NCI-H1105 (cell line): ENCODE data around the gene ZP3.
"Not testable (repeated sequence)": the region's sequence is repeated elsewhere in the genome, so short reads cannot be mapped to it uniquely, and the experiment has no call there.

ENCODE experiments used
- DNase-seq: peaks from one replicate; lab custom pipeline; 2025; lab: John Stamatoyannopoulos, UW

Gene ZP3

DNA sequence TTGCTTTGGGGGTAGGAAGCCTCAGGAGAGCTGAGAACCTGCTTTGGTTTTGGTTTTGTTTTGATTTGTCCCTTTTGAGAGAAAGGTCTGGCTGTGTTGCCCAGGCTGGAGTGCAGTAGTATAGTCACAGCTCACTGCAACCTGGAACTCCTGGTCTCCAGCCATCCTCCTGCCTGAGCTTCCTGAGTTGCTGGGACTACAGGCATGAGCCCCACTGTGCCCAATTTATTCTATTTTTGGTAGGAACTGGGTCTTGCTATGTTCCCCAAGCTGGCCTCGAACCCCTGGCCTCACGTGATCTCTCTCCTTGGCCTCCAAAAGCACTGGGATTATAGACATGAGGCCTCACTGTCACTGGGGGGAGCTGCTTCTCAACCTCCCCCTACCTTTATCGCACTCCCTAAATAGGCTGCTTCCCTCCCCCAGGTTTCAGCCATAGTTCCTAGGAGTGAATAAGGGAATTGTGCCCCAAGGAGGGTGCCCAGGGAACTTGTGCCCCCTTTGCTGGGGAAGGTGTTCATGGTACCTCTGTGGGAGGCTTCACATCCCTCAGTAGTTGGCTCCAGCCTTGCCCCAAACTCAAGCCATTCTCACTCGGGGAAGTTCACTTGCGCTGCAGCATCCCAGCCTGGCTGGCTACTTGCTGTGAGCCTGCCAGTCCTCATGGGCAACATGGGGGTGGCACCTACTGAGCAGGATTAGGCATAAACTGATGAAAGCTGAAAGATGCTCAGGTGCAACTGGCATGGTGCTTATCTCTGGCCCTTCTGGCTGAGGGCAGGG lies 18.1 kb downstream of the ZP3 start:
- DNase-seq: not testable (repeated sequence)

DNA sequence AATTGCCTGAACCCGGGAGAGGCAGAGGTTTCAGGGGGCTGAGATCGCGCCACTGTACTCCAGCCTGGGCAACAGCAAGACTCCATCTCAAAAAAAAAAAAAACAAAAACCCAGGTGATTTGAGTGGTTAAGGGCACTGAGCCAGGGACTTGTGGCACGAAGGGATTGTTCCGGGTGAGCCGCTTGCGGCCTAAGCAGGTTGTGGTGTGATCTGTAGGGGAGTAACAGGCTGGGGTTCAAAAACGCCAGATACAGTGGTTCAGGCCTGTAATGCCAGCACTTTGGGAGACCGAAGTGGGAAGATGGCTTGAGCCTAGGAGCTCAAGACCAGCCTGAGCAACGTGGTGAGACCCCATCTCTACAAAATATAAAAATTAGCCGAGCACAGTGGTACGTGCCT lies 19.1 kb downstream of the ZP3 start:
- DNase-seq: not testable (repeated sequence)

DNA sequence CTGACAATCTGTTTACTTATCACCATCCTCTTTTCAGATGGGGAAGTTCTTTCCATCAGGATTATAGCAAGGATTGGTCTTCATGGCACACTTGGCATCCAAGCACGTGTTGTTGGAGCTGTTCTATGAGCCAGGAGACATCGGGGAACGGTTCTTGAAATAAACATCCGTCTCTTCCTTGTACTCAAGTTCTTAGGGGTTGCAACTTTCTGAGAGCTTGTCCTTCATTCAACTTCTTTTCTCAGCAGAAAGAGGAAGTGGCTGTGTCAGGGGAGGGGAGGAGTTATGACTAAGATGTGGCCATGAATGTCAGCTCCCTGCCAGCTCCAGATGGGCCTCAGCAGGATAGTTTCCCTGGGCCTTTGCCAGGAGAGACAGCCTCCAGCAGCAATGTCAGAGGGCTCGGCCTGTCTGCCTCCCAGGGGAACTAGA lies 20.8 kb downstream of the ZP3 start:
- not testable (repeated sequence) for DNase-seq

DNA sequence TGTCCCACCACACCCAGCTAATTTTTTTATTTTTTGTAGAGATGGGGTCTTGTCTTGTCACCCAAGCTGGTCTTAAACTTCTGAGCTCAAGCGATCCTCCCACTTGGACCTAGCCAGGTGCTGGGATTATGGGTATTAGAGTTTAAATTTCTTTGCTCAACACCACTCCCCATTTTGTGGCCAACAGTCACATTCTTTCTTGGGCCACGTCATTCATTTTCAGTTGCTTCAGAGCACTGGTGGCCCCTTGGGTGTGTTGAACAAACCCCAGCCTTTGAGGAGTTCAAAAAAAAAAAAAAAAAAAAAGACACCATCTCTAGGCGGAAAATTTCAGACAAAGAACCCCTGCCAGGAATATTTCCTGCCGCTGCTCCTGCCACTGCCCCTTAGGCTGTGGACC lies 32.3 kb downstream of the ZP3 start:
- not testable (repeated sequence) for DNase-seq

DNA sequence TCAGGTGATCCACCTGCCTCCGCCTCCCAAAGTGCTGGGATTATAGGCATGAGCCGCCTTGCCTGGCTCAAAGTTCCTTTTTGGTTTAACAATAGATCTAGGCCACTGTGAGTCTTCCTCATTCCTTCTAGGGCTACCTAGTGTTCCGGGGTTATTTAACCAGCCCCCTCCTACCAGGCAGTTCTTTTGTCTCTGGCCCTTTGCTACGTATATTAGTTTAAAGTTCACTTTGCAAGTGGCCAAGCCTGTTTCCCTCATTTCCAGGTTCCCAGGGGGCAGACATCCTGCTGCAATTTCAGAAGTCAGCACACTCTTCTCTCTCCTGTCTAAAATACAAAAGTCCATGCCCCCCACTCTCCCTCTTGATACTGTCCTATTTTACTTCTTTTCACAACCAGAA lies 33.8 kb downstream of the ZP3 start:
- not testable (repeated sequence) for DNase-seq

DNA sequence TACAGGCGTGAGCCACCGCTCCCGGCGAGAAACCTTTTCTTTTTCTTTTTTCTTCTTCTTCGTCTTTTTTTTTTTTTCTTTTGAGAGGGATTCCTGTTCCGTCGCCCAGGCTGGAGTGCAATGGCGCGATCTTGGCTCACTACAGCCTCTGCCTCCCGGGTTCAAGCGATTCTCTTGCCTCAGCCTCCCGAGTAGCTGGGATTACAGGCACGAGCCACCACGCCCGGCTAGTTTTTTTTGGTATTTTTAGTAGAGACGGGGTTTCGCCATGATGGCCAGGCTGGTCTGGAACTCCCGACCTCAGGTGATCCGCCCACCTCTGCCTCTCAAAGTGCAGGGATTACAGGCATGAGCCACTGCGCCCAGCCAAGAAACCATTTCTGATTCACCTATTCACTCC lies 36.0 kb downstream of the ZP3 start:
- not testable (repeated sequence) for DNase-seq

DNA sequence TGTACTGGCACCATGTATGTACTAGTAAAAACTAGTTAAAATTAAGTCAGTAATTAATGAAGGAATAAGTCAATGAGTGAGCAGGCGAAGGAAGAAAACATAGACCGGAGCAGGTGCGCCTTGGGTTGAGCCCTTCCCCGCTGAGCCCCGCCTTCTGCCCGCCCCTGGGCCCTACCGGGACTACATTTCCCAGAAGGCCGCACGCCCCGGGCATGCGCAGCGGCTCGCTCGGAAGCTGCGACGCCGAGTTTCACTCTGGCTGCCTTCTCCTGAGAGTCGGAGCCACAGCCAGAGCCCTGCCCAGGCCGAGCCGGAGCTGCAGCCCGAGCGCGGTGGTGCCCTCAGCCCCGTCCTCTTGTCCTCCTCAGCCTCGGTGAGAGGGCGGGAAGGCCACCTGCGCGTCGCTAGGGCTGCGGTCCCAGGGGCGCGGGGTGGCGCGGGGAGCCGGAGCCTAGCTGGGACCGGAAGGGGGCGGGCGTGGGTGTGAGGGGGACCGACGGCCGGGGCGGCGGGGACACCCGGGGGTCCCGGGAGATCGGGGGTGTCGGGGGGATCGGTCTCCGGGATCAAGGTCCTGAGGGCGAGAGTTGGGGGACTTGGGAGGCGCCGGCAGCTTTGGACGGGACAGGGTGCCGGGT lies 36.8 kb downstream of the ZP3 start, which contains the start of gene DTX2:
Gene DTX2 (plus strand): TSS at position 246 of the 638 bp plus-strand sequence. CDS start 18,801 bp downstream, outside the sequence.
- DNase-seq: not testable (repeated sequence)

DNA sequence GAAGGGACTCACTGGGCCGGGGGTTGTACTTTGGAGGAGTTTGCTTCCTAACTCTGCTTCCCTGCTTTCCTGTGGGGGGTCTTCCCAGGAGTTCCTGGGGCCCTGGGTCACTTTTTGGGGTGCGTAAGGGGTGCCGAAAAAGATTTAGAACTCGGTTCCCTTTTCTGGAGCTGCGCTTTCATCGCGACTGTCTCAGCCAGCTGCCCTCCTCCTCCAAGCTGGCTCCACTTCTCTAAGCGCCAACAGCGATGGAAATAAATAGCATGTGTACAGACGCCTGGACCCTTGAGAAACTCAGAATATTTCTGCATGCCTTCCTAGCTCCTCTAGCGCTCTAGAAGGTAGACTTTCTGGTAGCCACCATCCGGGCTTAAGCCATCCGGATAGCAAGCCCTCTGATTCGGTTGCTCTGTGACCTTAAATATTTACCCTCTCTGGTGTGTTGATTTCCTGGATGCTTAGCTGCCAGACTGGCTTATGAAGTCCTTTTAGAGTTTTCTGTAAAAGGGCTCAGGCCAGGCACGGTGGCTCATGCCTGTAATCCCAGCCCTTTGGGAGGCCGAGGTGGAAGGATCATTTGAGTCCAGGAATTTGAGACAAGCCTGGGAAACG lies 37.6 kb downstream of the ZP3 start:
- DNase-seq: not testable (repeated sequence)

DNA sequence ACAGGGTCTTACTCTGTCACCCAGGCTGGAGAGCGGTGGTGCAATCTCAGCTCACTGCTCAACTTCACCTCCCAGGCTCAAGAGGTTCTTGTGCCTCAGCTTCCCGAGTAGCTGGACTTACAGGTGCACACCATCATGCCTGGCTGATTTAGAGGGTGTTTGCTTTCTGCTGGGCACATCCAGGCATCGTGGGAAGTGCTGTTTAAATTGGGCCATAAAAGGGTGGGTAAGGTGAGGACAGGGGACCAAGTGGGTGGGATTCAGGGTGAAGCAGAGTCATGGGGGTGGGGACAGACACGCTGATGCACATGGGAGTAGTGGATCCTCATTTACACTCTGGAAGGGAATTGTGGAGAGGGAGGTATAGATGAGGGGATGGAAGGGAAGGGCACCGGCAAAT lies 40.2 kb downstream of the ZP3 start:
- DNase-seq: not testable (repeated sequence)

DNA sequence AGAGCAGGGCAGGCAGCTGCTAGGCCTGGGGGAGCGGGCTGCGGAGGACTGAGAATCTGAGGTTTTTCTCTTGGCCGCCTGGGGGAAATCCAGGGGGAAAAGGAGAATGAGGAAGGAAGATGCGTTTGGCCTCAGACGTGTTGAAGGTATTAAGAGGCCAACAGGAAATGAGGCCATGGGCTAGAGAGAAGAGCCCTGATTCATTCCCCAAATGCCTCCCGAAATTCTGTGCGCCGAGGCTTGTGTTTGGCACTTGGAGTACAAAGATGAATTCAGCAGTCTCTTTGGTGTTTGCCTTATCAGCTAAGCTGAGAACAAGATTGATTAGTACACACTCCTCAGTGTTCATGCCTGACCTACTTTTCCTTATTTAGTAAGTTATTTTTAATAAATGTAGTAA lies 41.2 kb downstream of the ZP3 start:
- not testable (repeated sequence) for DNase-seq

DNA sequence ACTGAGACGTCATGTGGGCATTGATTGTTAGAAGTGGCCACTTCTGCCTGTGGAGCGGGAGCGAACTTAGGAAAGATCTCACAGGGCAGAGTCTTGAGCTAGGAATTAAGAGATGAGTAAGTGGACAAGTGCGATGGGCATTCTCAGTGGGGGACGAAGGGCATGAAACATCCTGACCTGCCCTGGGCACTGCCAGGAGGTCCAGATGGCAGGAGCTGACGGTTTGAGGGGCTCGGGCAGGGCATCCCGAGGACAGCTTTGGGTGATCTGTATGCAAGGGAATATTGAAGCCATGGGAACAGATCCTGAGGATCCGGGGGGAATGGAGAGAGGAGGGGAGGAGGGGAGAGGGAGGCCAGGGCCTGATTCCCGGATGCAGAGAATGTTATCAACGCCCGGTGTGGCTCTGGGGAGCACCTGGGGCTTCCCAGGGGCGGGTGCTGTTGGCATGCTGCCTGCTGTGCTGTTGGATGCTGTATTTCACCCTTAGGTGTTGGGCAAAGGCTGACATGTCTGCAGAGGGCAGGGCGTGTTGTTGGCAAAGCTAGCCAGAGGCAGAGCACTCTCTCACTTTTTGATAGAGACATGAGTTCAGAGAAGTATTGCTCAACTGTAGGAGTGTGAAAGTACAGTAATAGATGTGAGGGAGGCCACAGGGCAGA lies 43.1 kb downstream of the ZP3 start:
- DNase-seq: peak; percentile 41

DNA sequence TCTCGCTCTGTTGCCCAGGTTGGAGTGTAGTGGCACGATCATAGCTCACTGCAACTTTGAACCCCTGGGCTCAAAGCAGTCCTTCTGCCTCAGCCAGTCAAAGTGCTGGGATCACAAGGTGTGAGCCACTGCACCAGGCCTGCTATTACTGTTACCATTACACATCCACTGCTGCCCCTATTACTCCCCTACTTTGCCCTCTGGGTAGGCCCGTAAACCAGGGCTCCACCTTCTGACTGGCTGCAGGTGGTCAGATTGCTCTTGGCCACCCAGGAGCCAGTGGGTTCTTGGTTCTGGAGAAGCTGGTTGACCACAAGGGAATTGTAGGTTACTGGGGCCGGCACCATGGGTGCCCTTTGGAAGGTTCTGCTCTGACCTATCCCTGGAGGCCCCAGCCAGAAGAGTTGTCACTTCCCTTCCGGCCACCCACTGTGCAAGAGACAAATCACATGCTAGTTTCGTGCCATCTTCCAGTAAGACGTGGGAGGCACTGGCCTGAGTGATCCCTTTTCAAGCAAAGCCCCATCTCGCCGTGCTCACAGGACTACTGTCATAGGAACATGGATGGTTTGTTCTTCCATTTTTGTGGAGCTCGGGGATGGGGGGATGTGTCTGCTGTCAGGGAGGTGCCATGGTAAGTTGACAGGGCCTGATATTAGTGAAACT lies 46.9 kb downstream of the ZP3 start:
- DNase-seq: not testable (repeated sequence)

DNA sequence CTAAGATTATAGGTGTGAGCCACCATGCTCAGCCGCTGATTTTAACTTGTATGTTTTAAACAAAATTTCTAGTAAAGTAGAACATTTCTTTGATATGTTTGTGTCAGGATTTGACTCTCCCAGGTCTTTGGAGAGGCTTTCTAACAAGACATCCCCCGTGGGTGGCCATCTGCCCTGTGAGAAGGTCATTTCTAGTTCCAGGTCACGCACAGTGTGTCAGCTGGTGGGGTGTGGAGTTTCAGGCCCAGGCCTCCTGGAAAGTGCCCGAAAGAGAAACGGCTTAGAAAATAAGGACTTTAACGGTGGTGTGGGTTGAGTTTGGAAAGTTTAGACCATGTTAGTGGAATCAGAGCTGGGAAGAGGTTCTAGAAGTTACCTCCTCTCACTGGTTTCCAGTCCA lies 48.3 kb downstream of the ZP3 start:
- DNase-seq: not testable (repeated sequence)

DNA sequence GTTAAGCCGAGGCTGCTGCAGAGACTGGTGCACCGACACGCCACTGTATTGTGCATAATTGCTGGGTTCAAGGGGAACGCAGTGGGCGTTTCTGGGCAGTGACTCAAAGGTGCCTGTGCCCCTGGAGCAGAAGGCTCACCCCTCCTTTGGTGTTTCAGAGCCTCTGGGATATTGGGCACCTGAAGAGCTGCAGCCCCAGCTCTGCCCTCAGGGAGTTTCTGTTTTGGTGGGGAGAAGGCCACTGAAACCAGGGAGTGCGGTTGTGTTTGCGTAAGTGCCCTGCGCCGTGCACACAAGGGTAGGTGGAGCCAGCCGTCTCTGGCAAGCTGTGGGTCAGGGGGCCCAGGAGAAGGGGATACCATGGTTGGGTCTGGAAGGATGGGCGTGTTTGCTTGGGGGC lies 51.5 kb downstream of the ZP3 start:
- not testable (repeated sequence) for DNase-seq

DNA sequence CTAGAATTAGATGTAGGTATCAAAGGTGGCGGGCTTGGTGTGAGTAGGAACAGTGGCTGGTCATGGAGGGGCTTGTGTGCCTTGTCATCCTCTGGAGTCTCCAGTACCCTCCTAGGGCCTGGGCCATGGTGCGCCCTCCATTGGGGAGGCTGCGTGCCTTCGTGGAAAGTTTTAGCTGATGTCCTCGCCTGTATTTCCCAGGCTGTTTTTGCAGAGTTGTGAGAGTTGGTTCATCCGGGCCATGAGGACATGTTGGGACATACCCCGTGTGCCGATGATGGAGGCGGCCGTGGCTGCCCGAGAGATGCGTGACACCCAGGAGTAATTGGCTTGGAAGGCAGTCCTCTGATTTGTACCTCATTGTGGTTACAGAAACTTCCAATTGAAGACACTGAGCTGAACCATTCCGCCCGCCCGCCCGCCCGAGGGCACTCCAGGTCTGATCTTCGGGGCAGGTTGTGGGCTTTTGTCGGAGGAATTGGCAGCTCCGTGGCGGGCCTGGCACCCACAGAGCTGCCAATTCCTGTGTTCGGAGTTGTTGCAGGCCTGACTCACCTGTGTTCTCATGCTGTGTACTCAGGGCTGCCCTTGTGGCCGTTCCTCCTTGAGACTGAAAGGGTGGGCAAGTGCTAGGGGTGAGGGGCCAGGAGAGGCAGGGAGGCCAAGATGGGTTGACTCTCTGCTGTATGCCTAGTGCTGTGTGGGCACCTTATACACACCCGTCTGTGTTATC lies 52.2 kb downstream of the ZP3 start:
- not testable (repeated sequence) for DNase-seq

DNA sequence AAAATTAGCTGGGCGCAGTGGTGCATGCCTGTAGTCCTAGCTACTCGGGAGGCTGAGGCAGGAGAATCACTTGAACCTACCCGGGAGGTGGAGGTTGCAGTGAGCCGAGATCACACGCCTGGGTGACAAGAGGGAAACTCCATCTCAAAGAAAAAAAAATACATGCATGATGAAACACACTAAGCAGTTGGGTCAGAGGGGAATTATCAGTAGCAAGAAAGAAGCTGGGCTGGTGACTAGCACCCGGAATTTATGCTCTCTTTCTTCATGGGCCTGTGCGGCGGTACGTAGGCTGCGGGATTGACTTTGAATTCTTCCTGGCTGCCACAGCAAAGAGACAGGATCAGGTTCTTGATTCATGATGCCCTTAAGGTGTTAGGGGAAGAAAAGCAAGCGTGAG lies 54.9 kb downstream of the ZP3 start:
- not testable (repeated sequence) for DNase-seq

DNA sequence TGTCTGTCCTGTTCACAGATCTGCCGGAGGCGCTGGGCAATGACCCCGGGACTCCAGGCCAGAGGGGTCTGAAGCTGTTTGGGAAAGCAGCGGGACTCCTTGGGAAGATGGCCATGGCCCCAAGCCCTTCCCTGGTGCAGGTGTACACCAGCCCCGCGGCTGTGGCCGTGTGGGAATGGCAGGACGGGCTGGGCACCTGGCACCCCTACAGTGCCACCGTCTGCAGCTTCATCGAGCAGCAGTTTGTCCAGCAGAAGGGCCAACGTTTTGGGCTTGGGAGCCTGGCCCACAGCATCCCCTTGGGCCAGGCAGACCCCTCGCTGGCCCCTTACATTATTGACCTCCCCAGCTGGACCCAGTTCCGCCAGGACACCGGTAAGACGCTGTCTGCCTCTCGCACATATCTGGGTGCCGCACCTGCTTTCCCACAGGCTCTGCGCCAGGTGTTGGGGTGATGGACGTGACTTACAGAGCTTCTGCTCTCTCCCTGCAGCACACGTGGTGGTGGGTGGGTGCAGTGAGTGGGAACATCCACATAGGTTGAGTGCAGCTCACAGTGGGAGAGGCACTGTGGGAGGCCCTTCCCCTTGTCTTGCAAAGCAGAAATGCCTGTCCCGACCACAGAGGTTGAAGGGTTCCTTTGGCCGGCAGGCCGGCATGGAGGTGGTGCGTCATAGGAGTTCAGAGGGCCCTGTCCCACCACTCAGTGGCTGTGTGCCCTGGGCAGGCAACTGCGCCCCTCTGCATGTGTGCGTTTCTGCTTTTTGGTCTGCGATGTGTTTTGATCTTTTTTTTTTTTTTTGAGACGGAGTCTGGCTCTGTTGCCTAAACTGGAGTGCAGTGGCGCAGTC lies 55.9 kb downstream of the ZP3 start:
- not testable (repeated sequence) for DNase-seq

DNA sequence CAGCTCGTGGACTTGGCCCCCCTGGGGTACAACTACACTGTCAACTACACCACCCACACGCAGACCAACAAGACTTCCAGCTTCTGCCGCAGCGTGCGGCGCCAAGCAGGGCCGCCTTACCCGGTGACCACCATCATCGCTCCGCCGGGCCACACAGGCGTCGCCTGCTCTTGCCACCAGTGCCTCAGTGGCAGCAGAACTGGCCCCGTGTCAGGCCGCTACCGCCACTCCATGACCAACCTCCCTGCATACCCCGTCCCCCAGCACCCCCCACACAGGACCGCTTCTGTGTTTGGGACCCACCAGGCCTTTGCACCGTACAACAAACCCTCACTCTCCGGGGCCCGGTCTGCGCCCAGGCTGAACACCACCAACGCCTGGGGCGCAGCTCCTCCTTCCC lies 57.9 kb downstream of the ZP3 start:
- DNase-seq: not testable (repeated sequence)

DNA sequence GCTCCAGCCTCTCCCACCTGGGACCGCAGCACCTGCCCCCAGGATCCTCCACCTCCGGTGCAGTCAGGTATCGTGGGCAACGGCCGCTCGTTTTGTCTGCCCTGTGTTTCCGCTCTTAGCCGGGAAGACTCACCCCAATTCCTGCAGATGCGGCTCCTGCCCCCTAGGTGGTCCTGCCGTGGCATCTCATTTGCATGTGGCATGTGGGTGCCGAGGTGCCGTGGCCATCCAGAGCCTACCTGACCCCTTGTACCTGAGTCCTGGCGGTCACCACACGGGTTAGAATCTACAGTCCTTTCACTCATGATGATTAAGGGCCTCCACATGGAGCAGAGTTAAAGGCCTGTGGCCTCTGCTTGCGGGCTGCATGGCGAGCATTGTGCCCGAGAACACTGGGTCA lies 58.3 kb downstream of the ZP3 start:
- DNase-seq: not testable (repeated sequence)

DNA sequence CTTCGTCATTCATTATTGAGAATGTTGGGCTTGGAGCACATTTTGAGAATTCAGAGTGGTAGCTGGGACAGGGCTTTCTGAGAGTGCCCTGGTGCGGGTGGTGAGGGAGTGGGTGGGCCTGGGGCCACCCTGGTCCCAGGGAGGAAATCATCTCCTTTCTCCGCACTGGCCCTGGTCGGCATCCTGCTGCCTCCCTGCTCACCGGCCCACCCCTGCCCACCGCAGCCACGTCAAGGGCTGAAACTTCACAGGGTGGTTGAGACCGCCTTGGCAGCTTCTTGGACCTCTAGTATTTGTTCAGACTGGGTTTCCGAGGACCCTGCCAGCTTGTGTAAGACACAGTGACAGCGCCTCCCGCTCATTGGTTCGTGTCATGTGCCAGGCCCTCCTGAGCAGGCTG lies 59.7 kb downstream of the ZP3 start:
- not testable (repeated sequence) for DNase-seq
